GM12872 (cell line): ENCODE measurements around the gene HPX.

Experiments used
- CTCF ChIP-seq: IDR thresholded peaks from 3 replicates; pipeline ENCODE4 v1.5.1; 2011; ENCODE audit warnings: low read depth, mild to moderate bottlenecking, low read length, moderate library complexity; ENCODE audit not compliant: insufficient read depth

HPX gene

GRCh38 chr11:6402561-6402981, 38.2 kb downstream of the HPX start:
- no peak for TF ChIP-seq CTCF

DNA sequence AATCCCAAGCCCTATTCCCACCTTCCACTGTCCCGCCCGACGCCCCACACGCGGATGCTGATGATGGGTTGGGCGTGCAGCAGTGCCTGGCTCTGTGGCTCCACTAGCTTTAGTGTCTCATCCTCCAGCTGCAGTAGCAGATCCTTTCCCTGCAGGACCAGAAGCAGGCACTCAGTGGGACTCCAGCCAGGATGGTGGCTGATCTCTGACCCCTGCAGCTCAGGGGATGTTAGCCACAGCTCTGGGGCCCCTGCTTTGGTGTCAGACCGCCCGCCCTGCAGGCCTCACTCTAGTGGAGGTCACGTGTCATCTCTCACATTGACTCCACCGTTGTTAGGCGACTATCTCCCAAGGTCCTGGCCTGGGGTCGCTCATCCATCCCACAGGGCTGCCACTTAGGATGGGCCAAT, 38.7 kb downstream of the HPX start:
- TF ChIP-seq CTCF, result no peak

- TF ChIP-seq CTCF, result no peak
These were observed 39.3 kb downstream of the HPX start for GRCh38 chr11:6401464-6401863.

GRCh38 chr11:6400431-6401345, 40.1 kb downstream of the HPX start:
- no peak for TF ChIP-seq CTCF

DNA sequence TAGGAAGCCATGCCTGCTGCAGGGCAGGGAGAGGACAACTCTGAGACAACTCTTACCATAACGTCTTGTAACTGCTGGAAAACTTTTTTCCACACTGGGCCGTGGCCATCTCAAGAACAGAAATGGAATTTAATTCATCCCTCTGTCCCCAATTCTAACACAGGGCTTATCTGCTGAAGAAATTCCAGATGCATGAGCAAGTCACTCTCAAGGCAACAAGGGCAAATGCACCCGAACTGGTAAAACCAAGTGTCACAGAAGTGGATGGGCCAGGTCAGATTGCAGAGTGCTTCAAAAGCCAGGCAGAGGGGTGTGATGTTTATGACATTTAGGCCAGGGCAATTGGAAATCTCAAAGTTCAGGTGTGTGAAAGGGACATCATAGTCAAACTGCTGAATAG, 43.2 kb downstream of the HPX start:
- TF ChIP-seq CTCF, result no peak

DNA sequence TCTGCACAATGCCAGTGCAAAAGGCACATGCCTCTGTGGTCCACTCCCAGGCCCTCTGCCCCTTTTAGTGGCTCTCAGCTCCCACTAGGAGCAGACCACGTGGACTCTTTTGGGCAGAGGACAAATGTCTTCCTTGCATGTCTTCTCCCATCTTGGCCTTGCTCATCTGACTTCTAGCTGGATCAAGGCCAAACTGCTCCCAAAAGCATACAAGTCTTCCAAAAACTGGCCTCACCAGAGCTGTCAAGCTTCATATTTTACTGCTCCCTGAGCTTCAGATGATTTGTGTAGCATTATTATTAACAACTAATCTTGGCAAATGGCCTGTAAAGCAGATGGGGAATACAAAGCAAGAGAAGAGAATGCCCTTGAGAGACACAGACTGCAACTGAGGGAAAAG, 43.6 kb downstream of the HPX start:
- no peak for TF ChIP-seq CTCF

DNA sequence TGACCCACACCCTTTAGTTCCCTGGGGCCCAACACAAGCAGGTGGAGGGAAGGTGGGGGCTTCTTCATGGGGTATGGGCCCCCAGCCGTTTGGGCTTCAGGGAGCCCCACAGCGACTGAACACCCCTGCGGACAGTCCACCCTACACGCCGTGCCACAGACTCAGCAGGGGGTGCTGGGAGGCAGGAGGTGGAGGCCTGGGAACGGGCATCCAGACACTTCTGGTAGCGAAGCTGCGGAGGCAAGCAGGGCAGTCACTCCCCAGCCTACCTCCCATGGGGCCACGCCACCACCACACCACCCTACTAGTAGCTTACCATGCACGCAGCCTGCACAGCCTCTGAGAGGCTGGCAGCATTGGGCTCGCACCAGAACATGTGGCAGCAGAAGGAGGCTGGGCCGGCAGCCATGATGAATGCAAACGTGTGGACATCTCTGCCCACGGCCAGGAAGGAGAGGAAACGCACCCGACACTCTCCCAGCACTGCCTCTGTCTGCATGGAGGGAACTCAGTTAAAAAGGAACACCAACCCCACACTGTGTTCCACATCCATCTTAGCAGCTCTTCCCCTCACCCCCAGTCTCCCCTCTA, 45.2 kb downstream of the HPX start:
- TF ChIP-seq CTCF, result no peak
